HG03097 (cell line): ENCODE data around the gene SSR1.
"Not testable (repeated sequence)": the region's sequence is repeated elsewhere in the genome, so short reads cannot be mapped to it uniquely, and the experiment has no call there.

ENCODE experiments used
- ATAC-seq: cut with Tn5 transposase; IDR thresholded peaks from one replicate; pipeline ENCODE4 v1.9.1; 2021; ENCODE audit not compliant: unreplicated experiment, low FRiP score

Gene SSR1

GRCh38 chr6:7319406-7319805, 6.4 kb upstream of the SSR1 start:
- not testable (repeated sequence) for ATAC-seq

- no peak for ATAC-seq
Observed at GRCh38 chr6:7317538-7317937, 4.5 kb upstream of the SSR1 start.

DNA sequence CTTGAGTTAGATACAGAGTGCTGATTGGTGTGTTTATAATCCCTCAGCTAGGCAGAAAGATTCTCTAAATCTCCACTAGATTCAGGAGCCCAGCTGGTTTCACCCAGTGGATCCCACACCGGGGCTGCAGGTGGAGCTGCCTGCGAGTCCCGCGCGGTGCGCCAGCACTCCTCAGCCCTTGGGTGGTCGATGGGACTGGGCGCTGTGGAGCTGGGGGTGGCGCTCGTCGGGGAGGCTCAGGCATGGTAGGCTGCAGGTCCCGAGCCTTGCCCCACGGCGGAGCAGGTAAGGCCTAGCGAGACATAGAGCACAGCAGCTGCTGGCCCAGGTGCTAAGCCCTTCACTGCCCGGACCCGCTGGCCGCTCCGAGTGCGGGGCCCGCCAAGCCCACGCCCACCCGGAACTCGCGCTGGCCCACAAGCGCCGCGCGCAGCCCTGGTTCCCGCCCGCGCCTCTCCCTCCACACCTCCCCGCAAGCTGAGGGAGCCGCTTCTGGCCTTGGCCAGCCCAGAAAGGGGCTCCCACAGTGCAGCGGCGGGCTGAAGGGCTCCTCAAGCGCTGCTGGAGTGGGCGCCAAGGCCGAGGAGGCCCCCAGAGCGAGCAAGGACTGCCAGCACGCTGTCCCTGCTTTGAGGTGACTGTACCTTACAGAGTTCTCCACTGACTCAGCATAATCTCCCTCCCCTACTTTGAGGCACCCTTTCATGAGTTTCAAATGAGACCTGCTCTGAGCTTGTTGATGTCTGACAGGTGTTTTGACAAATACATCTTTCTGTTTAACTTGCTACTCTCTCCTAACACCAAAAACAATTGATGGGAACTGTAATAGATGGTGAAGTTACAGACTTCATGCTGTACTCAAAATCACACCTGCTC, 3.9 kb upstream of the SSR1 start:
- ATAC-seq, result no peak

GRCh38 chr6:7315948-7316365, 3.0 kb upstream of the SSR1 start:
- no peak for ATAC-seq

DNA sequence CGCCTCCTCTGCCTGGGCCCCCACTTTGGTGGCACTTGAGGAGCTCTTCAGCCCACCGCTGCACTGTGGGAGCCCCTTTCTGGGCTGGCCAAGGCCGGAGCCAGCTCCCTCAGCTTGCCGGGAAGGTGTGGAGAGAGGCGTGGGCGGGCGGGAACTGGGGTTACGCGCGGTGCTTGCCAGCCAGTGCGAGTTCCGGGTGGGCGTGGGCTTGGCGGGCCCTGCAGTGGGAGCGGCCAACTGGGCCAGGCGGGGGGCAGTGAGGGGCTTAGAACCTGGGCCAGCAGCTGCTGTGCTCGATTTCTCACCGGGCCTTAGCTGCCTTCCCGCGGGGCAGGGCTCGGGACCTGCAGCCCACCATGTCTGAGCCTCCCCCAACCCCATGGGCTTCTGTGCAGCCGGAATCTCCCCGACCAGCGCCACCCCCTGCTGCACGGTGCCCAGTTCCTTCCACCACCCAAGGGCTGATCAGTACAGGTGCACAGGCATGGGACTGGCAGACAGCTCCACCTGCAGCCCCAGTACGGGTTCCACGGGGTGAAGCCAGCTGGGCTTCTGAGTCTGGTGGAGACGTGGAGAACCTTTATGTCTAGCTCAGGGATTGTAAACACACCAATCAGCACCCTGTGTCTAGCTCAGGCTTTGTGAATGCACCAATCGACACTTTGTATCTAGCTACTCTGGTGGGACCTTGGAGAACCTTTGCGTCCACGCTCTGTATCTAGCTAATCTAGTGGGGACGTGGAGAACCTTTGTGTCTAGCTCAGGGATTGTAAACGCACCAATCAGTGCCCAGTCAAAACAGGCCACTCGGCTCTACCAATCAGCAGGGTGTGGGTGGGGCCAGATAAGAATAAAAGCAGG, 2.3 kb upstream of the SSR1 start:
- not testable (repeated sequence) for ATAC-seq

DNA sequence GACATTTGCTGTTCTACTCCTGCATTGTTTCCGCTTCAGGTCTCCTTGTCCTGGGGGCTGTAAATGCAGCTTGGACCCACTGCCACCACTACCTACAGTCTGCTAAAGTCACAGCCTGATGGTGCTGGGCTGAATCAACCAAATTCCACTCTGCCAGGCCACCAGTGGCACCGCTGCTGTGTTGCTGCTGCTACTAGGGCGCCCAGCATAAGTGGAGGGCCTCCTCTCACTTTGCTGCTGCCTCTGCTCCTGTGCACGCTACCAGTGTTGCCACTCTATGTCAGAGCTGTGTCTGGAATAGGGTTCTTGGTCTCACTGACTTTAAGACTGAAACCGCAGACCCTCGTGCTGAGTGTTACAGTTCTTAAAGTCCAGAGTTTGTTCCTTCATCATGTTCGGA, 1.4 kb upstream of the SSR1 start:
- no peak for ATAC-seq

DNA sequence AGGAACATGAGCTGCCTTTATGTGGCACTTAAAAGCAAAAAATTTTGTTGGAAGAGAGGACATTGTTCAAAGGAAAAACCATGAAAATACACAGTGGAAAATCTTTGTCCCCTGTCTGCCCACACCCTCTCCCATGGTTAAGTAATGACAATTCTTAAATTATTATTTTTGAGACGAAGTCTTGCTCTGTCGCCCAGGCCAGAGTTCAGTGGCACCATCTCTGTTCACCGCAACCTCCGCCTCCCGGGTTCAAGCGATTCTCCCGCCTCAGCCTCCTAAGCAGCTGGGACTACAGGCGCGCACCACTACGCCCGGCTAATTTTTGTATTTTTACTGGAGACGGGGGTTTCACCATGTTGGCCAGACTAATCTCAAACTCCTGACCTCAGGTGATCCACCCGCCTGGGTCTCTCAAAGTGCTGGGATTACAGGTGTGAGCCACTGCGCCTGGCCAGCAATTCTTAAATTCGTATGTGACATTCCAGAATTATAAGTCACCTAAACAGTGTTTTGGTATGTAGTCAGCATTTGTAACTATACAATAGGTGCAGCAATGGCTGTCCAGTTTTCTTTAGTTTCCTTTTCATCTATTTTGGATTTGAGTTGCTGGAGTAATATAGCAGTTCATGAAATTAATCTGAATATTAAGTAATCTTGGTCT, 636 bp upstream of the SSR1 start:
- ATAC-seq, result no peak

GRCh38 chr6:7311917-7312615, 933 bp downstream of the SSR1 start:
- ATAC-seq, result peak; percentile 2

DNA sequence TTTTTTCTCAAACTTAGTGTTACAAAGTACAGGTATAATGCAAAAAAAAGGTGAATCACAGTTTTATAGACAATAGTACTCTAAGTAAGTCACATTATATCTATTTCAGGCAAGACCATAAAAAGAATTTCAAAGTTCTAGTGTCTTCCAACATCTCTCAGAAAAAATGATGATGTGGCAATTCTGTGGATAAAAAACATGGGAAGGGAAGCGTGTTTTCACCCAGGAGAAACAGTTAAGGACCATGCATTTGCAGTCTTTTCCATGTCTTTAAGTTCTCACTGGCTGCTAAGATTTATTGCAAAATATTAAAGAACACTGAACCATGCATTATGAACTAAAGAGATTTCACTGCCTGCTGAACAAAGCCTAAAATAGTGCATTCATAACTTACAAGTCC, 1.8 kb downstream of the SSR1 start:
- ATAC-seq, result no peak

GRCh38 chr6:7309050-7309449, 3.9 kb downstream of the SSR1 start:
- ATAC-seq, result no peak

DNA sequence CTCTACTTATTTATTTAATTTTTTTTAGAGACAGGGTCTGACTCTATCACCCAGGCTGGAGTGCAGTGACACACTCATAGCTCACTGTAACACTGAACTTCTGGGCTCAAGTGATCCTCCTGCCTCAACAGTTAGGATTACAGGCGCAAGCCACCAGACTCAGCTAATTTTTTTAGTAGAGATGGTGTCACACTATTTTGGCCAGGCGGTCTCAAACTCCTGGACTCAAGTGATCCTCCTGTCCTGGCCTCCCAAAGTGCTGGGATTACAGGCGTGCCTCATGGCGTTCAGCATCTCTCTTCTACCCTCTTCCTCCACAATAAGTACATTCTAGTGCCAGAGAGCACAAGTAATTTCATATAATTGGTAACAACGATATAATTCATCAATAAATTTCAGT, 5.5 kb downstream of the SSR1 start:
- ATAC-seq, result no peak

DNA sequence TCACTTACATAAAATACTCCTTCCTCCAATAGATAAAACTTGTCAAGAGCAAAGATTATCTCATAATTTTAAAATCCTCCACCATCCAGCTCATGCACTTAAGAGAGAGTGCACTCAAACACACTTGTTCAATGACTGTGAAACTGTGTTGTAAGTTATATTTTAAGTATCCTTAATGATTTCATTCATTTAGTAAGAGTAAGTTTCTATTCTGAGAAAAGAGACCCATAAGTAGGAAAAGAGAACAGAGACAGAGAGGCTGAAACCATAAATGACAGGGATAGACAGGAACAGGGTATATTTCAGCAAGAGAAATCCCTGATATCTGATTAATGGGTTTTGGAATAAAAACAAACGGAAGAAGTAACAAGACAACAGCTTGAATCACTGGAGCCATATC, 8.2 kb downstream of the SSR1 start:
- no peak for ATAC-seq

DNA sequence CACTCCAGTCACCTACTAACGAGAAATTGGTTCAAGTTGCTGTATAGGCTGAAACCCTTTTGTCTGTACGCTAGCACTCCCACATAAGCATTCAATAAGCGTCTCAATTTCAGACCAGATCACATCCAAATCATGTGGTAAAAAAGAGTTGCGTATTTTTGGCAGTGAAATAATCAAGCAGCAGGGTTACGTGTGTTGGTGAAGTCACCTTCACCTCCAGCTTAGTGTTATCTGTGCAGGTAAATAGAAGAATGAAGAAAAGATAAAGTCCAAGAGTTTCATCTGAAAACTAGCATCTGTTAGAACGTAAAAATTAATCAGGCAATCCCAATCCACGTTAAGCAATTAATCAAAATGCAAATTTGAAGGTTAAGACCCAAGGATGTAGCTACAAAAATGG, 11.3 kb downstream of the SSR1 start:
- no peak for ATAC-seq

GRCh38 chr6:7300926-7301325, 12.1 kb downstream of the SSR1 start:
- ATAC-seq, result no peak

DNA sequence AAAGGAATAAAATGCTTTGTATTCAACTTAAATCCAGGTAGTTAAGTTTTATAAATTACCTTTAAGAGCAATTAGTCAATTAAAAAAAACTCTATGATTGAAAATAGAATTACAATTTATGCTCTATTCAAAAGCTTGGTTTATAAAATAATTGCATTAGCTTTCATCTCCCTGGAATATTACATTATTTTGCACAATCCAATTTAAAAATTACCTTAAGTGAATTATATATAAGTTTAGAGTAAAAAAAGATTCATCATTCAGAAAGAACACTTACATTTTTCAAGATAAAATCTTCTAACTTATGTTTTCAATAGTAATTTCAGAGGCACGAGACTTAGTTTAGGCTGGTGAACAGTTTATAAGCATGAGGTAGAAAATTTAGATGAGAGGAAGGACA, 14.9 kb downstream of the SSR1 start:
- no peak for ATAC-seq

- no peak for ATAC-seq
Observed at GRCh38 chr6:7296602-7297001, 16.4 kb downstream of the SSR1 start.

GRCh38 chr6:7295916-7296315, 17.1 kb downstream of the SSR1 start:
- ATAC-seq, result no peak

GRCh38 chr6:7292596-7293255, 20.3 kb downstream of the SSR1 start:
- no peak for ATAC-seq

DNA sequence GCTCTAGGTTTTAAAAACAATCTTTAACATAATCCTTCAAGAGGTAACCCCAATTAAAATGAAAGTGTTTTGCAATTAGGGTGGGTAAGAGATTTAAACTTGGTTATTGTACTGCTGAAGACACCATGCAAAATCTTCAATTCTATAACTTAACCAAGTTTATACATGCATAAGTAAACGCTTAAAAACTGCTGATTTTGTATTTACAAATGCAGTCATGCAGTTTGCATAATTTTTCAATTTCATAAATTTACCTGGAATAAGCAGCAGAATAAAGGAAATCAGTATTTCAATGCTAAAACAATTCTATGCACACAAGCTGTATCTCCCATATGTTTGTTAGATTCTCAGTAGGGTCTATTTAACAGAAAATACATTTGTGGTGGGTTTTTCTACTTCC, 22.9 kb downstream of the SSR1 start:
- ATAC-seq, result no peak

DNA sequence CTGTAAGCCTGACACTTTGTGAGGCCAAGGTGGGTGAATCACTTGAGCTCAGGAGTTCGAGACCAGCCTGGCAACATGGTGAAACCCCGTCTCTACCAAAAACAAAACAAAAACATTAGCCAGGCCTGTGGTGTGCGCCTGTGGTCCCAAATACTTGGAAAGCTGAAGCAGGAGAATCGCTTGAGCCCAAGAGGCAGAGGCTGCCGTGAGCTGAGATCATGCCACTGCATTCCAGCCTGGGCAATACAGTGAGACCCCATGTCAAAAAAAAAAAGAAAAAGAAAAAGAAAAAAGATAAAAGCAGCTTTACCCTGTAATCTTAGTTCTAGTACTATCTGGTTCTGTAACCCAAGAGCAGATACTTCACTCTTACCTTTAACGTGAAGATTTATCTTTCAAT, 27.6 kb downstream of the SSR1 start:
- ATAC-seq, result no peak
